H1 (cell line): ENCODE data around the gene DOC2A. TPM values are rescaled to one million over a fixed set of nuclear protein-coding genes. Genes with fewer than 3 reads are reported as not detected.
A peak's percentile ranks its signal among the peaks of the same experiment; 100 is the strongest.

Experiments used
- CTCF ChIA-PET: fragments of 300-600 bp; sonication (Branson Sonifier 250); formaldehyde crosslinking; loops from one replicate; lab custom pipeline; 2021; ENCODE audit not compliant: partially characterized antibody; lab: Charles Lee
- POLR2A ChIA-PET: fragments of 300-600 bp; sonication (Branson Sonifier 250); formaldehyde crosslinking; loops from one replicate; lab custom pipeline; 2021; ENCODE audit warnings: inconsistent platforms; ENCODE audit not compliant: partially characterized antibody; lab: Charles Lee
- DNase-seq, 2 experiments: peaks; one replicate each; pipeline versions ENCODE4 v3.0.0 to v3.0.0-alpha.2; 2010 to 2022; ENCODE audit warnings: low spot score in 2 of 2, low read depth in 1 of 2, mixed read lengths in 1 of 2
- FAIRE-seq: peaks from 2 replicates; lab custom pipeline; 2011; peaks lifted over from hg19 to GRCh38; lab: Jason Lieb, UNC
- H2AFZ ChIP-seq: 2 replicates; pipeline ENCODE4 v1.8.1; 2012; ENCODE audit warnings: low read length, inconsistent platforms
- H2AK5ac ChIP-seq: 2 replicates; pipeline ENCODE4 v1.6.1; 2013; ENCODE audit warnings: low read depth, low read length
- H2BK120ac ChIP-seq: replicated peaks from 2 replicates; pipeline ENCODE3; 2013; ENCODE audit warnings: low read depth, low read length, inconsistent platforms
- H2BK12ac ChIP-seq: 2 replicates; pipeline ENCODE4 v1.6.1; 2013; ENCODE audit warnings: low read depth, low read length
- H2BK15ac ChIP-seq: 2 replicates; pipeline ENCODE4 v1.6.1; 2013; ENCODE audit warnings: low read length
- H2BK20ac ChIP-seq: 2 replicates; pipeline ENCODE4 v1.6.1; 2013; ENCODE audit warnings: low read length
- H2BK5ac ChIP-seq: 2 replicates; pipeline ENCODE4 v1.6.1; 2013; ENCODE audit warnings: low read depth, low read length
- H3K14ac ChIP-seq: 2 replicates; pipeline ENCODE4 v1.6.1; 2013; ENCODE audit warnings: inconsistent platforms; ENCODE audit not compliant: insufficient read length
- H3K18ac ChIP-seq: 2 replicates; pipeline ENCODE4 v1.6.1; 2013; ENCODE audit warnings: low read length; ENCODE audit errors: extremely low read depth
- H3K23ac ChIP-seq: 2 replicates; pipeline ENCODE4 v1.6.1; 2013; ENCODE audit warnings: inconsistent platforms; ENCODE audit not compliant: insufficient read length
- H3K23me2 ChIP-seq: 2 replicates; pipeline ENCODE4 v1.6.1; 2013; ENCODE audit warnings: low read depth, low read length
- H3K27ac ChIP-seq: 2 replicates; pipeline ENCODE4 v1.6.1; 2011; ENCODE audit warnings: low read depth, low read length, inconsistent platforms
- H3K27me3 ChIP-seq, 4 experiments: replicated peaks in 1 of 4; 1 replicate in 1 of 4; 2 replicates in 3 of 4; pipeline versions ENCODE4 v1.6.1 to v1.8.1; 2011 to 2013; ENCODE audit warnings: low read length in 3 of 4, mild to moderate bottlenecking in 3 of 4, inconsistent platforms in 2 of 4, mixed read lengths in 2 of 4, moderate library complexity in 1 of 4; ENCODE audit not compliant: control insufficient read depth in 3 of 4, insufficient read depth in 3 of 4; ENCODE audit errors: extremely low read depth in 1 of 4
- H3K36me3 ChIP-seq, 4 experiments: 2 replicates each; pipeline versions ENCODE4 v1.6.1 to v1.8.1; 2011 to 2013; ENCODE audit warnings: mild to moderate bottlenecking in 4 of 4, low read length in 3 of 4, moderate library complexity in 2 of 4, control low read depth in 1 of 4, inconsistent platforms in 1 of 4; ENCODE audit not compliant: insufficient read depth in 4 of 4, control insufficient read depth in 2 of 4
- H3K4ac ChIP-seq: replicated peaks from 2 replicates; pipeline ENCODE3; 2013; ENCODE audit warnings: low read length, low read depth, mixed read lengths, inconsistent platforms; ENCODE audit not compliant: insufficient read length
- H3K4me1 ChIP-seq, 4 experiments: replicated peaks in 1 of 4; 1 replicate in 1 of 4; 2 replicates in 3 of 4; pipeline versions ENCODE4 v1.6.1 to v1.8.1; 2011 to 2013; ENCODE audit warnings: low read length in 3 of 4, inconsistent platforms in 2 of 4, mixed read lengths in 1 of 4; ENCODE audit not compliant: insufficient read depth in 4 of 4, control insufficient read depth in 3 of 4
- H3K4me2 ChIP-seq, 2 experiments: 2 replicates each; pipeline versions ENCODE4 v1.6.1 to v1.8.1; 2011 to 2013; ENCODE audit warnings: low read depth in 2 of 2, low read length in 2 of 2, control low read depth in 1 of 2, inconsistent platforms in 1 of 2, mild to moderate bottlenecking in 1 of 2; ENCODE audit not compliant: insufficient read depth in 1 of 2
- H3K4me3 ChIP-seq, 4 experiments: fragments of 200-600, 300-600 bp in 1 of 4; sonication (generic), shearing (Covaris generic), sonication (Bioruptor Twin) in 1 of 4; 2 replicates each; pipeline versions ENCODE4 v1.5.1 to v1.8.1; 2011 to 2016; ENCODE audit warnings: low read length in 4 of 4, low read depth in 3 of 4, control low read depth in 2 of 4, inconsistent platforms in 2 of 4, mild to moderate bottlenecking in 2 of 4, mixed read lengths in 1 of 4, moderate library complexity in 1 of 4; ENCODE audit not compliant: insufficient read depth in 2 of 4; ENCODE audit errors: extremely low read depth in 1 of 4
- H3K56ac ChIP-seq: replicated peaks from 2 replicates; pipeline ENCODE3; 2013; ENCODE audit warnings: low read depth, mild to moderate bottlenecking, mixed read lengths, low read length, inconsistent platforms; ENCODE audit not compliant: insufficient read length
- H3K79me1 ChIP-seq: 2 replicates; pipeline ENCODE4 v1.6.1; 2013; ENCODE audit warnings: low read depth, low read length, control low read depth
- H3K79me2 ChIP-seq, 2 experiments: 2 replicates each; pipeline versions ENCODE4 v1.6.1 to v1.8.1; 2012 to 2013; ENCODE audit warnings: low read length in 2 of 2, mild to moderate bottlenecking in 2 of 2, inconsistent platforms in 1 of 2; ENCODE audit not compliant: insufficient read depth in 2 of 2, control insufficient read depth in 1 of 2
- H3K9ac ChIP-seq, 4 experiments: replicated peaks in 1 of 4; 1 replicate in 1 of 4; 2 replicates in 3 of 4; pipeline versions ENCODE4 v1.6.1 to v1.8.1; 2011 to 2013; ENCODE audit warnings: low read depth in 3 of 4, low read length in 3 of 4, control low read depth in 2 of 4, mild to moderate bottlenecking in 2 of 4, moderate library complexity in 2 of 4, inconsistent platforms in 1 of 4; ENCODE audit errors: extremely low read depth in 1 of 4
- H3K9me3 ChIP-seq, 2 experiments: 2 replicates each; pipeline versions ENCODE4 v1.6.1 to v1.8.1; 2012 to 2013; ENCODE audit warnings: mild to moderate bottlenecking in 2 of 2, moderate library complexity in 2 of 2, control low read depth in 1 of 2, inconsistent platforms in 1 of 2, low read depth in 1 of 2, low read length in 1 of 2, mixed read lengths in 1 of 2; ENCODE audit not compliant: insufficient read depth in 2 of 2
- H4K20me1 ChIP-seq, 2 experiments: replicated peaks in 1 of 2; 2 replicates each; pipeline versions ENCODE3 to v1.8.1; 2011 to 2013; ENCODE audit warnings: inconsistent platforms in 2 of 2, low read length in 2 of 2, mild to moderate bottlenecking in 1 of 2; ENCODE audit not compliant: insufficient read depth in 2 of 2, control insufficient read depth in 1 of 2
- H4K5ac ChIP-seq: 2 replicates; pipeline ENCODE4 v1.6.1; 2013; ENCODE audit warnings: low read length, low read depth, mixed read lengths, inconsistent platforms; ENCODE audit not compliant: insufficient read length
- H4K8ac ChIP-seq: 2 replicates; pipeline ENCODE4 v1.8.0; 2013; ENCODE audit warnings: mild to moderate bottlenecking, moderate library complexity, low read length, inconsistent platforms; ENCODE audit not compliant: insufficient read depth; ENCODE audit errors: extremely low read depth
- H4K91ac ChIP-seq: replicated peaks from 2 replicates; pipeline ENCODE3; 2013; ENCODE audit warnings: low read length, mixed read lengths, inconsistent platforms; ENCODE audit not compliant: insufficient read length
- BACH1 ChIP-seq: IDR thresholded peaks from 2 replicates; pipeline ENCODE4 v1.6.1; 2012; ENCODE audit warnings: low read length, improper control_type of control experiment
- BRCA1 ChIP-seq: IDR thresholded peaks from 2 replicates; pipeline ENCODE4 v1.6.1; 2012; ENCODE audit warnings: low read depth, low read length, improper control_type of control experiment
- MAX ChIP-seq: IDR thresholded peaks from 2 replicates; pipeline ENCODE4 v1.6.1; 2012; ENCODE audit warnings: inconsistent platforms
- PHF8 ChIP-seq: fragments of 200-600 bp; sonication (generic); conservative IDR thresholded peaks from 2 replicates; pipeline ENCODE4 v1.7.1; 2012; ENCODE audit warnings: low read depth, mild to moderate bottlenecking, inconsistent platforms, low read length, moderate library complexity
- SIN3A ChIP-seq, 2 experiments: IDR thresholded peaks in 1 of 2; conservative IDR thresholded peaks in 1 of 2; 2 replicates each; pipeline ENCODE4 v1.6.1; 2011 to 2012; ENCODE audit warnings: low read length in 2 of 2, improper control_type of control experiment in 1 of 2, low read depth in 1 of 2, mild to moderate bottlenecking in 1 of 2
- WGBS, 2 experiments: shearing (Covaris generic) in 1 of 2; methylation state at CpG; one replicate each; pipeline versions ENCODE4 v1.1.6 to v1.1.7; 2013 to 2015; ENCODE audit warnings: low lambda C conversion rate in 2 of 2, mixed read lengths in 2 of 2, inconsistent platforms in 1 of 2, low coverage in 1 of 2, missing lambda C conversion rate in 1 of 2; ENCODE audit not compliant: insufficient replicate concordance in 2 of 2, insufficient coverage in 1 of 2, insufficient read length in 1 of 2; ENCODE audit errors: extremely low coverage in 1 of 2, missing lambda C conversion rate in 1 of 2; 5-methylcytosine and 5-hydroxymethylcytosine counted together
- polyA plus RNA-seq, 7 experiments: library from polyadenylated mRNA; depleted of rRNA in 3 of 7; stranded (reverse) in 5 of 7; unstranded in 2 of 7; fragments of >200 nt in 5 of 7; fragments of 200-250 nt in 2 of 7; gene quantifications; 1 replicate in 5 of 7; 2 replicates in 1 of 7; 4 replicates in 1 of 7; pipeline versions ENCODE4 v1.2.1 to v1.2.3, GENCODE V29; 2011 to 2013; ENCODE audit warnings: missing spikeins in 2 of 7, mixed read lengths in 2 of 7
- total RNA-seq: library from RNA; stranded (reverse); fragmentation: NEBNext Ultra II Directional; extraction: Animal tissue kit (Norgen Biotek cat#: 25700); gene quantifications from 2 replicates; pipeline ENCODE4 v1.2.1, GENCODE V29; 2021

Gene DOC2A
- total and polyA plus RNA-seq, 2 of the 8 experiments (the other 6 are each of a cell fraction or from before 2014, with no cell fraction given): 13.9 to 20.7 TPM

- peaks cover 0 to 26% (median 19%) of the 10 kb centered on the region in 4 experiments; a peak in 6 of 7 replicates for H3K4me1 ChIP-seq
- H3K27ac ChIP-seq: no peak overlapping the region
- H3K79me1 ChIP-seq: peaks cover 5% of the 10 kb centered on the region; the same call in 1 of the 2 replicates
- no peak overlapping the region for H3K9ac ChIP-seq
- H4K5ac ChIP-seq: no peak overlapping the region
- H2BK20ac ChIP-seq: no peak overlapping the region
- no peak overlapping the region for H3K18ac ChIP-seq
- H3K4me2 ChIP-seq: peak overlapping the region; percentile 84 to 96; a peak in 2 of 4 replicates
- TF ChIP-seq SIN3A (conservative IDR thresholded peaks at IDR 0.05 in 1 of 2, IDR thresholded peaks at IDR 0.05 in 1 of 2; ENCODE audit: low read depth in 1 of 2, low read length in 2 of 2) (peak; percentile 83 to 94; a peak in 3 of 4 replicates), PHF8 (no peak), BACH1 (0 out of 2 replicates have a peak, but pooled peaks have one; percentile 18), BRCA1 (no peak), MAX (peak; percentile 41; the same call in 1 of the 2 replicates)
- TF ChIP-seq, all 59 proteins: peak for 3
- peak overlapping the region; percentile 44; the same call in 1 of the 2 replicates for H2BK12ac ChIP-seq
- no peak overlapping the region for H3K23ac ChIP-seq
- peaks cover 10% of the 10 kb centered on the region; the same call in 1 of the 2 replicates for H3K23me2 ChIP-seq
- no peak overlapping the region for H3K4ac ChIP-seq
- peak in 1 of 2 experiments; percentile 88 for DNase-seq
- peaks cover 12 to 16% of the 10 kb centered on the region in 2 experiments for H4K20me1 ChIP-seq
- H3K79me2 ChIP-seq: no peaks in the 10 kb centered on the region
- no peaks in the 10 kb centered on the region for H3K9me3 ChIP-seq
- FAIRE-seq: no peak
- H4K8ac ChIP-seq: no peak overlapping the region
- peaks cover 0 to 7% (median under 1%) of the 10 kb centered on the region in 4 experiments; a peak in 2 of 8 replicates for H3K36me3 ChIP-seq
- no peak overlapping the region for H3K4me3 ChIP-seq
- POLR2A ChIA-PET: interaction anchor here (0.8 to 1.4 kb wide), 7 partner anchors 19 to 220 kb away, joined by 3 to 4 read pairs (median 3); partner anchors contain the start of genes ALDOA, PAGR1 and TBX6
- no peak overlapping the region for H2BK5ac ChIP-seq
- no peak overlapping the region for H3K14ac ChIP-seq
- H4K91ac ChIP-seq: no peak overlapping the region
- H2BK120ac ChIP-seq: no peak overlapping the region
- CTCF ChIA-PET: interaction anchor here (0.8 to 1.2 kb wide), 4 partner anchors 9 to 28 kb away, joined by 3 to 5 read pairs (median 4); a partner anchor contains a TSS
- whole genome bisulfite sequencing, 2 experiments: 49% methylated on average over 16 of the region's 18 CpGs; no CpG with 5 or more reads in 1 of the 2 experiments
- no peak overlapping the region for H2AFZ ChIP-seq
- H3K56ac ChIP-seq: no peak overlapping the region
- peaks cover 0 to 9% (median 4%) of the 10 kb centered on the region in 4 experiments; a peak in 2 of 7 replicates for H3K27me3 ChIP-seq
- no peak overlapping the region for H2BK15ac ChIP-seq
- H2AK5ac ChIP-seq: no peak overlapping the region; the same call in 1 of the 2 replicates
Observed at GRCh38 chr16:30028438-30029076, 17.7 kb upstream of the DOC2A start.
